Neural progenitor cell (in vitro differentiated cells): Measurements from ENCODE around the gene DTWD2. TPM values are rescaled to one million over a fixed set of nuclear protein-coding genes. Genes with fewer than 3 reads are reported as not detected.

Experiments used
- DNase-seq: peaks from one replicate; pipeline ENCODE4 v3.0.0-alpha.2; 2016; ENCODE audit warnings: low spot score
- H2AFZ ChIP-seq: fragments of 200-600 bp; sonication (generic); replicated peaks from 2 replicates; pipeline ENCODE4 v1.6.1; 2016; ENCODE audit warnings: antibody characterized with exemption
- H3F3A ChIP-seq: fragments of 200-600 bp; sonication (generic); 2 replicates; pipeline ENCODE4 v1.6.1; 2016; ENCODE audit warnings: antibody characterized with exemption, low read depth
- H3K27ac ChIP-seq: fragments of 200-600 bp; sonication (generic); 2 replicates; pipeline ENCODE4 v1.5.1; 2016; ENCODE audit warnings: mild to moderate bottlenecking
- H3K27me3 ChIP-seq: fragments of 200-600 bp; sonication (generic); 2 replicates; pipeline ENCODE4 v1.6.1; 2016; ENCODE audit warnings: mild to moderate bottlenecking, moderate library complexity
- H3K36me3 ChIP-seq: fragments of 200-600 bp; sonication (generic); 2 replicates; pipeline ENCODE4 v1.5.1; 2016
- H3K4me1 ChIP-seq: fragments of 200-600 bp; sonication (generic); 2 replicates; pipeline ENCODE4 v1.6.1; 2016; ENCODE audit warnings: mixed run types
- H3K4me2 ChIP-seq: fragments of 200-600 bp; sonication (generic); 2 replicates; pipeline ENCODE4 v1.6.1; 2016
- H3K4me3 ChIP-seq: fragments of 200-600 bp; sonication (generic); 2 replicates; pipeline ENCODE4 v1.5.1; 2016
- H3K79me2 ChIP-seq: fragments of 200-600 bp; sonication (generic); 2 replicates; pipeline ENCODE4 v1.6.1; 2016; ENCODE audit warnings: low read depth
- H3K9ac ChIP-seq: fragments of 200-600 bp; sonication (generic); 2 replicates; pipeline ENCODE4 v1.6.1; 2016
- H3K9me3 ChIP-seq: fragments of 200-600 bp; sonication (generic); 2 replicates; pipeline ENCODE4 v1.5.1; 2016; ENCODE audit warnings: low read depth
- H4K20me1 ChIP-seq: fragments of 200-600 bp; sonication (generic); 2 replicates; pipeline ENCODE4 v1.6.1; 2016; ENCODE audit warnings: low read depth
- H3K27ac Mint-ChIP-seq: 3 replicates; pipeline ENCODE4 v1.8.0; 2021; ENCODE audit warnings: mixed read lengths
- H3K27me3 Mint-ChIP-seq: 2 replicates; pipeline ENCODE4 v1.8.0; 2022; ENCODE audit warnings: low read depth, mild to moderate bottlenecking, inconsistent platforms, moderate library complexity, mixed read lengths; ENCODE audit not compliant: insufficient read depth
- H3K36me3 Mint-ChIP-seq: 3 replicates; pipeline ENCODE4 v1.8.0; 2021; ENCODE audit warnings: mixed read lengths
- H3K4me1 Mint-ChIP-seq: 3 replicates; pipeline ENCODE4 v1.8.0; 2021; ENCODE audit warnings: mixed read lengths
- H3K4me3 Mint-ChIP-seq: 3 replicates; pipeline ENCODE4 v1.8.0; 2021; ENCODE audit warnings: mild to moderate bottlenecking, moderate library complexity, mixed read lengths
- H3K9me3 Mint-ChIP-seq: 3 replicates; pipeline ENCODE4 v1.8.0; 2020; ENCODE audit warnings: mixed read lengths
- EZH2 ChIP-seq: fragments of 200-600 bp; sonication (generic); IDR thresholded peaks from 2 replicates; pipeline ENCODE4 v1.6.1; 2017; ENCODE audit warnings: antibody characterized with exemption, mild to moderate bottlenecking, moderate library complexity
- EZH2phosphoT487 ChIP-seq: fragments of 200-600 bp; sonication (generic); IDR thresholded peaks from 2 replicates; pipeline ENCODE4 v1.6.1; 2017; ENCODE audit warnings: antibody characterized with exemption
- total RNA-seq: library from RNA; depleted of rRNA; stranded (reverse); fragments of >200 nt; gene quantifications from 2 replicates; pipeline ENCODE4 v1.2.3, GENCODE V29; 2015; ENCODE audit warnings: low replicate concordance
- TF ChIP-seq, protein P1 (sequence below): fragments of 200-600 bp; sonication (generic); IDR thresholded peaks from 2 replicates; pipeline ENCODE4 v1.5.1; 2017; ENCODE audit warnings: antibody characterized with exemption, mild to moderate bottlenecking

Gene DTWD2
- total RNA-seq, 1 donor from 2014 or later, result 10.4 TPM

DNA sequence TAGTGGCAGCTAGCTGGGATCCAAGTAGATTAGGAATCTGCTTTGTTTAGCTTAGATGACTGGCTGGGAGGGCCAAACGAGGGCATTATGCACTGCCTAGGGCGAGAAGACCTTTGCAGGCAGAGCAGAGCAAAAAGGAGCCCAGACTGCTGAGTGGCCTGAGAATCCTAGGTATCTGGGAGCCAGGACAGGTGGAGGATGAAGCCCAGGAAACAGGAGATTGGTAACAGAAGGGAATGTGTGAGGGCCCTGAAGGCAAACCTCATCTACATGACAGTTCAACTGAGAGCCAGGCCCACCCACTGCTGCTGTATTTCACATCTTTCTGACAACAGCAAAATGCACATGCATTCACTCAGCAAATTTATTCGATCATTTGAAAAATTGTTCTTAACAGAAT lies 192.3 kb downstream of the DTWD2 start:
- no peaks in the 10 kb centered on the region for H3K9me3 ChIP-seq
- no peak overlapping the region for H3K4me3 ChIP-seq
- peaks cover 15% of the 10 kb centered on the region for H3K4me1 ChIP-seq
- no peak overlapping the region for H3K9ac ChIP-seq
- no peak overlapping the region for H3K27ac ChIP-seq
- peaks cover 4% of the 10 kb centered on the region for H3K27me3 Mint-ChIP-seq
- no peak overlapping the region for H2AFZ ChIP-seq
- peak; percentile 5 for DNase-seq
- peaks cover 5% of the 10 kb centered on the region for H3K4me1 Mint-ChIP-seq
- H3F3A ChIP-seq, result no peaks in the 10 kb centered on the region
- TF ChIP-seq, protein P1, sequence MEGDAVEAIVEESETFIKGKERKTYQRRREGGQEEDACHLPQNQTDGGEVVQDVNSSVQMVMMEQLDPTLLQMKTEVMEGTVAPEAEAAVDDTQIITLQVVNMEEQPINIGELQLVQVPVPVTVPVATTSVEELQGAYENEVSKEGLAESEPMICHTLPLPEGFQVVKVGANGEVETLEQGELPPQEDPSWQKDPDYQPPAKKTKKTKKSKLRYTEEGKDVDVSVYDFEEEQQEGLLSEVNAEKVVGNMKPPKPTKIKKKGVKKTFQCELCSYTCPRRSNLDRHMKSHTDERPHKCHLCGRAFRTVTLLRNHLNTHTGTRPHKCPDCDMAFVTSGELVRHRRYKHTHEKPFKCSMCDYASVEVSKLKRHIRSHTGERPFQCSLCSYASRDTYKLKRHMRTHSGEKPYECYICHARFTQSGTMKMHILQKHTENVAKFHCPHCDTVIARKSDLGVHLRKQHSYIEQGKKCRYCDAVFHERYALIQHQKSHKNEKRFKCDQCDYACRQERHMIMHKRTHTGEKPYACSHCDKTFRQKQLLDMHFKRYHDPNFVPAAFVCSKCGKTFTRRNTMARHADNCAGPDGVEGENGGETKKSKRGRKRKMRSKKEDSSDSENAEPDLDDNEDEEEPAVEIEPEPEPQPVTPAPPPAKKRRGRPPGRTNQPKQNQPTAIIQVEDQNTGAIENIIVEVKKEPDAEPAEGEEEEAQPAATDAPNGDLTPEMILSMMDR, result no peak
- no peak for TF ChIP-seq EZH2
- no peak for TF ChIP-seq EZH2phosphoT487
- no peak overlapping the region for H3K27ac Mint-ChIP-seq
- H3K27me3 ChIP-seq, result no peaks in the 10 kb centered on the region
- H3K36me3 Mint-ChIP-seq, result no peaks in the 10 kb centered on the region
- no peak overlapping the region for H3K4me2 ChIP-seq
- H3K36me3 ChIP-seq, result no peaks in the 10 kb centered on the region
- no peaks in the 10 kb centered on the region for H4K20me1 ChIP-seq
- no peaks in the 10 kb centered on the region for H3K9me3 Mint-ChIP-seq
- H3K79me2 ChIP-seq, result no peaks in the 10 kb centered on the region
- no peak overlapping the region for H3K4me3 Mint-ChIP-seq

DNA sequence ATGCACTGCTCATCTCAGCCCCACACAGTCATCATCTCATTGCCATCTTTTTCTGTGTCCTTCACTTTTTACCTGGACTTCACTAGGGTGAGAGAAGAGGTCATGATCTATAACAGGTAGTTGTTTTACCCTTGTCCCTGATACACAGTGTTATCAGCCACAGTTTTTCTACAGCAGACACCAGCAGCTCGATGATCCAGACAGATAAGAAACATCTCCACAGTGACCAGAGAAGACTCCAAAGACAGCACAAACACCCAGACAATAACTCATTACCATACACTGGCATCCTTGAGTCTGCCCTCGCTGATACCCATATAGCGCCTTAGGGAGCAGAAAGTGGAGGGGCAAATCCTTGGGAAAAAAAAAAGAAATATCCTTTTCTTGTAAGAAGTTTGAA lies 194.1 kb downstream of the DTWD2 start:
- no peak overlapping the region for H2AFZ ChIP-seq
- no peaks in the 10 kb centered on the region for H4K20me1 ChIP-seq
- peaks cover 19% of the 10 kb centered on the region for H3K4me1 ChIP-seq
- DNase-seq, result no peak
- H3K9ac ChIP-seq, result no peak overlapping the region
- H3K4me2 ChIP-seq, result no peak overlapping the region
- H3K4me1 Mint-ChIP-seq, result peaks cover 5% of the 10 kb centered on the region
- H3K36me3 Mint-ChIP-seq, result no peaks in the 10 kb centered on the region
- H3K27ac Mint-ChIP-seq, result no peak overlapping the region
- H3F3A ChIP-seq, result no peaks in the 10 kb centered on the region
- no peak for TF ChIP-seq EZH2
- TF ChIP-seq EZH2phosphoT487, result no peak
- TF ChIP-seq, protein P1, result no peak
- peaks cover 4% of the 10 kb centered on the region for H3K27me3 Mint-ChIP-seq
- H3K9me3 ChIP-seq, result no peaks in the 10 kb centered on the region
- no peaks in the 10 kb centered on the region for H3K27me3 ChIP-seq
- no peaks in the 10 kb centered on the region for H3K9me3 Mint-ChIP-seq
- no peak overlapping the region for H3K27ac ChIP-seq
- no peak overlapping the region for H3K4me3 Mint-ChIP-seq
- H3K36me3 ChIP-seq, result no peaks in the 10 kb centered on the region
- H3K4me3 ChIP-seq, result no peak overlapping the region
- H3K79me2 ChIP-seq, result no peaks in the 10 kb centered on the region

DNA sequence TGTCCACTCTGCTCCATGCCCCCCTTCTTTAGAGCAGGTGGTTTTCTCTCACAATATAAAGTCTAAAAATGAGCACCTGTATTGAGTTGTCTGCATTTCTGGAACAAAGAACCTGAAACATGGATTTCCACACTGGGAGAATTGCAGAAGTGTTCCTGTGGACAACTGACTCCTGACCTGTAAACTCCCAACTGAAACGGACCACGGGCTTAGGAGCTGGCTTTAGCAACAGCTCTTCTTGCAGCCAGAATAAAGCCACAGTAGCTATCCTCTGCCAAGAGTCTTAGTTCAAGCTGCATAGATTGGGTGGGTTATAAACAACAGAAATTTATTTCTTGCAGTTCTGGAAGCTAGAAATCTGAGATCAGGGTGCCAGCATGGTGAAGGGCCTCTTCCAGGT lies 194.7 kb downstream of the DTWD2 start:
- no peaks in the 10 kb centered on the region for H3F3A ChIP-seq
- H3K9me3 Mint-ChIP-seq, result no peaks in the 10 kb centered on the region
- H3K4me2 ChIP-seq, result no peak overlapping the region
- no peak overlapping the region for H3K9ac ChIP-seq
- TF ChIP-seq EZH2 (no peak), EZH2phosphoT487 (no peak)
- no peaks in the 10 kb centered on the region for H3K27me3 ChIP-seq
- H3K27ac Mint-ChIP-seq, result no peak overlapping the region
- H2AFZ ChIP-seq, result no peak overlapping the region
- no peaks in the 10 kb centered on the region for H3K9me3 ChIP-seq
- no peaks in the 10 kb centered on the region for H4K20me1 ChIP-seq
- H3K79me2 ChIP-seq, result no peaks in the 10 kb centered on the region
- no peak overlapping the region for H3K27ac ChIP-seq
- no peak for DNase-seq
- H3K4me3 Mint-ChIP-seq, result no peak overlapping the region
- H3K4me3 ChIP-seq, result no peak overlapping the region
- peaks cover 5% of the 10 kb centered on the region for H3K4me1 Mint-ChIP-seq
- peaks cover 4% of the 10 kb centered on the region for H3K27me3 Mint-ChIP-seq
- no peaks in the 10 kb centered on the region for H3K36me3 ChIP-seq
- peaks cover 19% of the 10 kb centered on the region for H3K4me1 ChIP-seq
- H3K36me3 Mint-ChIP-seq, result no peaks in the 10 kb centered on the region

DNA sequence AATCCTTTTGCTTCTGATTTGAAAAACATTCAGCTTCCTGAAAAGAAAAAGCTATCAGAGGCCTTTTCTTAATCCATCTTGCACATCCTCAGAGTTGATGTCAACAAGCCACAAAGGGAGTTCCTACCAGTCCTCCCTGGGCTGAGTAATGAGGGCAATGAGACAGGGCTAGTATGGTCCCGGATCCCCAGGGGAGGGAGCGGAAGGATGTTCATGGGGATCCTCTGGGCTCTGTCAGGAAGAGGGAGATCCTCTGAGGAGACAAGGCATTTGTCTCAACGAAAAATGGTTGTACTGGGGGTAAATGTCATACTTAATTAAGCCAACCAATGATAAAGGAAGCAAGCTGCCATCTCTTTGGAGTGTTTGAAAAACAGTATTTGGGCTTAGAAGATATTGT lies 195.3 kb downstream of the DTWD2 start:
- Histone ChIP-seq H3K4me2 (no peak overlapping the region), H4K20me1 (no peaks in the 10 kb centered on the region), H3K4me1 (peaks cover 19% of the 10 kb centered on the region), H3K9me3 (no peaks in the 10 kb centered on the region), H2AFZ (no peak overlapping the region), H3K36me3 (no peaks in the 10 kb centered on the region), H3K27ac (no peak overlapping the region), H3K27me3 (no peaks in the 10 kb centered on the region), H3K9ac (no peak overlapping the region), H3K79me2 (no peaks in the 10 kb centered on the region), H3F3A (no peaks in the 10 kb centered on the region), H3K4me3 (no peak overlapping the region)
- no peak for DNase-seq
- Mint-ChIP-seq H3K27me3 (peaks cover 4% of the 10 kb centered on the region), H3K4me3 (no peak overlapping the region), H3K4me1 (peaks cover 5% of the 10 kb centered on the region), H3K9me3 (no peaks in the 10 kb centered on the region), H3K27ac (no peak overlapping the region), H3K36me3 (no peaks in the 10 kb centered on the region)
- TF ChIP-seq EZH2 (no peak), EZH2phosphoT487 (no peak)
- TF ChIP-seq, protein P1, result no peak
